22Rv1 (cell line): ENCODE measurements around the gene EMCN.

ENCODE experiments used
- ZFX ChIP-seq: fragments of 450-650 bp; IDR thresholded peaks from 2 replicates; pipeline ENCODE4 v1.6.1; 2017; ENCODE audit warnings: antibody characterized with exemption, borderline replicate concordance
- TF ChIP-seq, protein P1 (sequence below): fragments of 450-650 bp; IDR thresholded peaks from 2 replicates; pipeline ENCODE4 v1.5.1; 2017; ENCODE audit warnings: mild to moderate bottlenecking

DNA sequence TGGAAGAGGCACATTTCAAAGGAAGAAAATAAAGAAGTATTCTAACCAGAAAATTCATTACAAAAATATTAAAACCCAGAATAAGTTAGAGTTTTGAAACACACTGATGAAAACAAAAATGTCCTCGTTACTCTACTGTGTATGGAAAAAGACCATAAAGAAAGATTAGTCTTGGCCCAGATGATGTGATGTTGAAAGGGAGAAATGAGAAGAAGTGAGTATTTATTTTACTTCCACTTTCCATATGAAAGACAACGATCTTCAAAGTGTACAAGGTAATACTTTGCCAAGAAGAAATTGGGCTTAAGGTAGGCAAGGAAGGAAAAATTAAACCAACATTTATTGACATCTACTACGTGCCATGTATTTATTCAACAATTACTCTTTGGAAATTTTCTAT lies 48.6 kb upstream of the EMCN start:
- TF ChIP-seq, protein P1, sequence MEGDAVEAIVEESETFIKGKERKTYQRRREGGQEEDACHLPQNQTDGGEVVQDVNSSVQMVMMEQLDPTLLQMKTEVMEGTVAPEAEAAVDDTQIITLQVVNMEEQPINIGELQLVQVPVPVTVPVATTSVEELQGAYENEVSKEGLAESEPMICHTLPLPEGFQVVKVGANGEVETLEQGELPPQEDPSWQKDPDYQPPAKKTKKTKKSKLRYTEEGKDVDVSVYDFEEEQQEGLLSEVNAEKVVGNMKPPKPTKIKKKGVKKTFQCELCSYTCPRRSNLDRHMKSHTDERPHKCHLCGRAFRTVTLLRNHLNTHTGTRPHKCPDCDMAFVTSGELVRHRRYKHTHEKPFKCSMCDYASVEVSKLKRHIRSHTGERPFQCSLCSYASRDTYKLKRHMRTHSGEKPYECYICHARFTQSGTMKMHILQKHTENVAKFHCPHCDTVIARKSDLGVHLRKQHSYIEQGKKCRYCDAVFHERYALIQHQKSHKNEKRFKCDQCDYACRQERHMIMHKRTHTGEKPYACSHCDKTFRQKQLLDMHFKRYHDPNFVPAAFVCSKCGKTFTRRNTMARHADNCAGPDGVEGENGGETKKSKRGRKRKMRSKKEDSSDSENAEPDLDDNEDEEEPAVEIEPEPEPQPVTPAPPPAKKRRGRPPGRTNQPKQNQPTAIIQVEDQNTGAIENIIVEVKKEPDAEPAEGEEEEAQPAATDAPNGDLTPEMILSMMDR, result no peak
- no peak for TF ChIP-seq ZFX
